GM10266 (cell line): ENCODE measurements around the gene HOXC10.

ENCODE experiments used
- DNase-seq: peaks from one replicate; pipeline ENCODE4 v3.0.0; 2012; ENCODE audit errors: extremely low spot score
- CTCF ChIP-seq: IDR thresholded peaks from 2 replicates; pipeline ENCODE4 v1.5.1; 2012; ENCODE audit warnings: mild to moderate bottlenecking, low read depth; ENCODE audit not compliant: control insufficient read depth, insufficient read depth; ENCODE audit errors: missing control alignments

Gene HOXC10

GRCh38 chr12:54005531-54005852 is 20.5 kb downstream of the HOXC10 start:
- no peak for DNase-seq
- TF ChIP-seq CTCF, result peak; percentile 14

- TF ChIP-seq CTCF, result peak; percentile 95
- DNase-seq, result peak; percentile 90
These were observed 21.1 kb downstream of the HOXC10 start for GRCh38 chr12:54005853-54006558.

GRCh38 chr12:54006559-54007220 is 21.7 kb downstream of the HOXC10 start:
- DNase-seq, result no peak
- TF ChIP-seq CTCF, result no peak

GRCh38 chr12:54007538-54008259 is 22.8 kb downstream of the HOXC10 start:
- no peak for TF ChIP-seq CTCF

GRCh38 chr12:54008260-54008552 is 23.3 kb downstream of the HOXC10 start:
- no peak for TF ChIP-seq CTCF
- DNase-seq, result no peak

More at GRCh38 chr12:54007538-54008259, 22.8 kb downstream of the HOXC10 start:
- no peak for DNase-seq

GRCh38 chr12:54009171-54010052 is 24.5 kb downstream of the HOXC10 start:
- no peak for TF ChIP-seq CTCF
- DNase-seq, result no peak
